HCT116 (cell line): Measurements from ENCODE around the gene SUCNR1. TPM values are rescaled to one million over a fixed set of nuclear protein-coding genes. Genes with fewer than 3 reads are reported as not detected.

ENCODE experiments used
- ATAC-seq: fragments of 200-7000 bp; cut with Tn5 transposase; 2 replicates; pipeline ENCODE4 v1.9.1; 2020; ENCODE audit warnings: mild to moderate bottlenecking, moderate library complexity
- BruUV-seq: library from RNA; stranded (reverse); fragments of 400-500 nt; replicated peaks from 2 replicates; lab custom pipeline; 2021; lab: Mats Ljungman, UMichigan
- CTCF ChIA-PET: fragments of 300-600 bp; sonication (Branson Sonifier 250); formaldehyde crosslinking; loops from one replicate; lab custom pipeline; 2021; ENCODE audit warnings: antibody characterized with exemption; lab: Charles Lee
- POLR2A ChIA-PET: fragments of 300-600, 350-600 bp; sonication (Branson Sonifier 250); formaldehyde crosslinking; loops from one replicate; lab custom pipeline; 2021; ENCODE audit warnings: antibody characterized with exemption; lab: Charles Lee
- RAD21 ChIA-PET, 2 experiments: fragments of 300-600 bp; sonication (Branson Sonifier 250); formaldehyde crosslinking; loops; one replicate each; lab custom pipeline; 2023; ENCODE audit warnings: low total read pairs in 2 of 2; ENCODE audit not compliant: uncharacterized antibody in 2 of 2, unreplicated experiment in 2 of 2, low non-redundant PET in 1 of 2; lab: Charles Lee
- DNase-seq: peaks from one replicate; pipeline ENCODE4 v3.0.0-alpha.2; 2010; ENCODE audit warnings: low read depth, low spot score
- H2AFZ ChIP-seq: fragments of 200-600 bp; shearing (Covaris generic), sonication (generic); 2 replicates; pipeline ENCODE4 v1.6.1; 2017; ENCODE audit warnings: low read depth, mixed run types, mixed read lengths, antibody characterized with exemption, low read length; ENCODE audit not compliant: poor library complexity, severe bottlenecking
- H3K27ac ChIP-seq: 2 replicates; pipeline ENCODE4 v1.5.1; 2012; ENCODE audit warnings: low read depth, low read length
- H3K27me3 ChIP-seq: fragments of 200-600 bp; sonication (generic); 2 replicates; pipeline ENCODE4 v1.6.1; 2016; ENCODE audit warnings: mixed run types, low read length, mixed read lengths; ENCODE audit not compliant: insufficient read depth
- H3K36me3 ChIP-seq, 2 experiments: fragments of 200-500 bp in 1 of 2; fragments of 200-600 bp in 1 of 2; sonication (Bioruptor generic) in 1 of 2; sonication (generic) in 1 of 2; 2 replicates each; pipeline versions ENCODE4 v1.5.1 to v1.6.1; 2014 to 2016; ENCODE audit warnings: low read length in 2 of 2, inconsistent platforms in 1 of 2, mixed read lengths in 1 of 2, mixed run types in 1 of 2; ENCODE audit not compliant: insufficient read depth in 2 of 2, control insufficient read depth in 1 of 2
- H3K4me1 ChIP-seq, 2 experiments: fragments of 200-600 bp in 1 of 2; sonication (generic) in 1 of 2; 2 replicates each; pipeline versions ENCODE4 v1.5.1 to v1.6.1; 2012 to 2017; ENCODE audit warnings: low read length in 2 of 2, inconsistent platforms in 1 of 2, mild to moderate bottlenecking in 1 of 2, mixed read lengths in 1 of 2, mixed run types in 1 of 2, moderate library complexity in 1 of 2; ENCODE audit not compliant: insufficient read depth in 2 of 2, control insufficient read depth in 1 of 2
- H3K4me2 ChIP-seq: fragments of 200-600 bp; sonication (generic); 2 replicates; pipeline ENCODE4 v1.6.1; 2017; ENCODE audit warnings: mixed run types, low read length, mixed read lengths
- H3K4me3 ChIP-seq, 2 experiments: fragments of 200-600 bp in 1 of 2; sonication (generic) in 1 of 2; replicated peaks in 1 of 2; 2 replicates each; pipeline ENCODE4 v1.5.1; 2011 to 2016; ENCODE audit warnings: low read length in 2 of 2, control low read depth in 1 of 2, low read depth in 1 of 2, mild to moderate bottlenecking in 1 of 2, mixed read lengths in 1 of 2, mixed run types in 1 of 2
- H3K79me2 ChIP-seq: fragments of 200-600 bp; sonication (generic); 2 replicates; pipeline ENCODE4 v1.6.1; 2017; ENCODE audit warnings: mild to moderate bottlenecking, mixed run types, low read length, moderate library complexity, mixed read lengths; ENCODE audit not compliant: insufficient read depth
- H3K9ac ChIP-seq: fragments of 200-600 bp; sonication (generic); 2 replicates; pipeline ENCODE4 v1.6.1; 2016; ENCODE audit warnings: low read length, mixed read lengths
- H3K9me2 ChIP-seq: fragments of 200-600 bp; sonication (generic), shearing (Covaris generic); 2 replicates; pipeline ENCODE4 v1.6.1; 2017; ENCODE audit warnings: mixed run types, mild to moderate bottlenecking, moderate library complexity; ENCODE audit not compliant: insufficient read depth
- H3K9me3 ChIP-seq, 2 experiments: fragments of 200-500 bp in 1 of 2; fragments of 200-600 bp in 1 of 2; sonication (Bioruptor generic) in 1 of 2; sonication (generic) in 1 of 2; 2 replicates each; pipeline ENCODE4 v1.6.1; 2014 to 2017; ENCODE audit warnings: low read length in 2 of 2, mixed read lengths in 2 of 2, inconsistent platforms in 1 of 2, low read depth in 1 of 2, mild to moderate bottlenecking in 1 of 2, mixed run types in 1 of 2, moderate library complexity in 1 of 2; ENCODE audit not compliant: control insufficient read depth in 1 of 2, insufficient read depth in 1 of 2
- H4K20me1 ChIP-seq: fragments of 200-600 bp; sonication (generic), shearing (Covaris generic); 2 replicates; pipeline ENCODE4 v1.6.1; 2017; ENCODE audit warnings: mixed run types, mild to moderate bottlenecking, moderate library complexity; ENCODE audit not compliant: insufficient read depth
- EGR1 ChIP-seq: IDR thresholded peaks from 2 replicates; pipeline ENCODE4 v1.6.1; 2012; ENCODE audit warnings: low read depth
- EZH2 ChIP-seq: fragments of 200-600 bp; sonication (generic); IDR thresholded peaks from 2 replicates; pipeline ENCODE4 v1.6.1; 2017; ENCODE audit warnings: antibody characterized with exemption, mixed run types
- JUND ChIP-seq: IDR thresholded peaks from 2 replicates; pipeline ENCODE4 v1.6.1; 2012
- TCF7L2 ChIP-seq: IDR thresholded peaks from 2 replicates; pipeline ENCODE4 v1.7.0; 2011; ENCODE audit warnings: borderline replicate concordance, inconsistent platforms; ENCODE audit not compliant: insufficient read depth, insufficient read length; ENCODE audit errors: extremely low read depth
- intact Hi-C: fragments of 100-400 bp; cut with micrococcal nuclease; formaldehyde crosslinking; loops from 2 replicates; pipeline ENCODE4 v1.10.0; 2022
- total RNA-seq: library from RNA; stranded (reverse); gene quantifications from one replicate; pipeline ENCODE4 v1.2.1, GENCODE V29; 2021; ENCODE audit not compliant: unreplicated experiment
- TF ChIP-seq, protein P1 (sequence below): IDR thresholded peaks from 2 replicates; pipeline ENCODE4 v1.6.1; 2012
- TF ChIP-seq, protein P2 (sequence below): IDR thresholded peaks from 2 replicates; pipeline ENCODE4 v1.6.1; 2012; ENCODE audit warnings: low read depth

SUCNR1 gene
- total RNA-seq, 1 experiment from 2014 or later, result 0.17 TPM

DNA sequence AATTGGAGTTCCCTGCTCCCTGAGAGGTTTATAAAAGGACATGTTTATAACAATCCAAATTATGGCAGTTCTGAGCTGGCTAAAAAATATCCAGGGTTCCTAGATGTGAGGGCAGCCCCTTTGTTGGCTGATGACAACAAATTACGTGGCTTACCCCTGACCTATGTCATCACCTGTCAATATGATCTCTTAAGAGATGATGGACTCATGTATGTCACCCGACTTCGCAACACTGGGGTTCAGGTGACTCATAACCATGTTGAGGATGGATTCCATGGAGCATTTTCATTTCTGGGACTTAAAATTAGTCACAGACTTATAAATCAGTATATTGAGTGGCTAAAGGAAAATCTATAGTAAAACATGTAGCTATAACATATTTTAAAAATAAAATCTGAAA is 45.6 kb upstream of the SUCNR1 start:
- DNase-seq (no peak), ATAC-seq (no peak)
- Histone ChIP-seq H3K27ac (no peak overlapping the region), H3K4me1 (no peaks in the 10 kb centered on the region), H3K9ac (no peak overlapping the region), H2AFZ (no peak overlapping the region), H3K9me3 (no peaks in the 10 kb centered on the region), H3K79me2 (no peaks in the 10 kb centered on the region), H3K27me3 (no peaks in the 10 kb centered on the region), H3K9me2 (no peaks in the 10 kb centered on the region)
- CTCF ChIA-PET, result no interaction called here
- RAD21 ChIA-PET, result no interaction called here
- no TSS peak for BruUV-seq
- intact Hi-C loops, result no loop called here
- POLR2A ChIA-PET, result no interaction called here
- TF ChIP-seq EZH2 (no peak), JUND (no peak), EGR1 (no peak), TCF7L2 (no peak)
- TF ChIP-seq, protein P1, sequence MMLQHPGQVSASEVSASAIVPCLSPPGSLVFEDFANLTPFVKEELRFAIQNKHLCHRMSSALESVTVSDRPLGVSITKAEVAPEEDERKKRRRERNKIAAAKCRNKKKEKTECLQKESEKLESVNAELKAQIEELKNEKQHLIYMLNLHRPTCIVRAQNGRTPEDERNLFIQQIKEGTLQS, result no peak
- TF ChIP-seq, protein P2, sequence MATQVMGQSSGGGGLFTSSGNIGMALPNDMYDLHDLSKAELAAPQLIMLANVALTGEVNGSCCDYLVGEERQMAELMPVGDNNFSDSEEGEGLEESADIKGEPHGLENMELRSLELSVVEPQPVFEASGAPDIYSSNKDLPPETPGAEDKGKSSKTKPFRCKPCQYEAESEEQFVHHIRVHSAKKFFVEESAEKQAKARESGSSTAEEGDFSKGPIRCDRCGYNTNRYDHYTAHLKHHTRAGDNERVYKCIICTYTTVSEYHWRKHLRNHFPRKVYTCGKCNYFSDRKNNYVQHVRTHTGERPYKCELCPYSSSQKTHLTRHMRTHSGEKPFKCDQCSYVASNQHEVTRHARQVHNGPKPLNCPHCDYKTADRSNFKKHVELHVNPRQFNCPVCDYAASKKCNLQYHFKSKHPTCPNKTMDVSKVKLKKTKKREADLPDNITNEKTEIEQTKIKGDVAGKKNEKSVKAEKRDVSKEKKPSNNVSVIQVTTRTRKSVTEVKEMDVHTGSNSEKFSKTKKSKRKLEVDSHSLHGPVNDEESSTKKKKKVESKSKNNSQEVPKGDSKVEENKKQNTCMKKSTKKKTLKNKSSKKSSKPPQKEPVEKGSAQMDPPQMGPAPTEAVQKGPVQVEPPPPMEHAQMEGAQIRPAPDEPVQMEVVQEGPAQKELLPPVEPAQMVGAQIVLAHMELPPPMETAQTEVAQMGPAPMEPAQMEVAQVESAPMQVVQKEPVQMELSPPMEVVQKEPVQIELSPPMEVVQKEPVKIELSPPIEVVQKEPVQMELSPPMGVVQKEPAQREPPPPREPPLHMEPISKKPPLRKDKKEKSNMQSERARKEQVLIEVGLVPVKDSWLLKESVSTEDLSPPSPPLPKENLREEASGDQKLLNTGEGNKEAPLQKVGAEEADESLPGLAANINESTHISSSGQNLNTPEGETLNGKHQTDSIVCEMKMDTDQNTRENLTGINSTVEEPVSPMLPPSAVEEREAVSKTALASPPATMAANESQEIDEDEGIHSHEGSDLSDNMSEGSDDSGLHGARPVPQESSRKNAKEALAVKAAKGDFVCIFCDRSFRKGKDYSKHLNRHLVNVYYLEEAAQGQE, result no peak
- TF ChIP-seq, all 23 proteins: peak for 0
- H3K4me3 ChIP-seq, result no peak overlapping the region
- H3K36me3 ChIP-seq, result no peaks in the 10 kb centered on the region
- no peak overlapping the region for H3K4me2 ChIP-seq
- H4K20me1 ChIP-seq, result no peaks in the 10 kb centered on the region
